ENCODE results near the gene NUP98. TPM values are rescaled to one million over a fixed set of nuclear protein-coding genes. Genes with fewer than 3 reads are reported as not detected.
A peak's percentile ranks its signal among the peaks of the same experiment; 100 is the strongest.

NUP98 gene
- total RNA-seq (2016; rRNA removed; fragmentation: Illumina TruSeq; extraction: Trizol) (85.3 and 126 TPM in 2 replicates), polyA plus RNA-seq (2011; rRNA removed) (73.6 and 76.6 TPM in 2 replicates), polyA minus RNA-seq (2011; rRNA and poly(A)+ RNA removed; ENCODE audit: low replicate concordance) (297 and 701 TPM in 2 replicates), Bru-seq, nascent RNA (percentile 82 among the genes with signal in this experiment), BruChase-seq, experiment 1, labeled RNA remaining after a 6-hour chase (percentile 88 among the genes with signal in this experiment), BruChase-seq, experiment 2, labeled RNA remaining after a 2-hour chase (percentile 87 among the genes with signal in this experiment)
- total RNA-seq (2016; cell fraction: cytosol; rRNA removed; fragmentation: Illumina TruSeq; extraction: Trizol; ENCODE audit: low read depth), result 43.1 and 51.6 TPM in 2 replicates
- total RNA-seq (2016; cell fraction: insoluble cytoplasmic fraction; rRNA removed; fragmentation: Illumina TruSeq; extraction: Trizol), result 89.3 and 123 TPM in 2 replicates
- 26.3 and 32.0 TPM in 2 replicates for total RNA-seq (2016; cell fraction: membrane; rRNA removed; fragmentation: Illumina TruSeq; extraction: Trizol)
- total RNA-seq (2016; cell fraction: nucleus; rRNA removed; fragmentation: Illumina TruSeq; extraction: Trizol), result 76.7 and 93.4 TPM in 2 replicates
- polyA plus RNA-seq (2011; cell fraction: cytosol; rRNA removed), result 69.6 and 79.5 TPM in 2 replicates
- polyA plus RNA-seq (2011; cell fraction: nucleus; rRNA removed), result 104 and 106 TPM in 2 replicates
- polyA plus RNA-seq (2012), result 30.9 and 40.3 TPM in 2 replicates
- polyA plus RNA-seq (2016; cell fraction: cytosol; fragmentation: Illumina TruSeq; extraction: Trizol; ENCODE audit: low read depth), result 3.7 and 4.0 TPM in 2 replicates
- 75.4 and 87.3 TPM in 2 replicates for polyA plus RNA-seq (2016; cell fraction: insoluble cytoplasmic fraction; fragmentation: Illumina TruSeq; extraction: Trizol; ENCODE audit: low read depth)
- 7.2 and 10.0 TPM in 2 replicates for polyA plus RNA-seq (2016; cell fraction: membrane; fragmentation: Illumina TruSeq; extraction: Trizol; ENCODE audit: low read depth)
- polyA plus RNA-seq (2016; cell fraction: nucleus; fragmentation: Illumina TruSeq; extraction: Trizol; ENCODE audit: insufficient read depth, low read depth), result 69.6 and 70.2 TPM in 2 replicates
- 83.2 and 92.9 TPM in 2 replicates for polyA minus RNA-seq (2011; cell fraction: cytosol; rRNA and poly(A)+ RNA removed)
- polyA minus RNA-seq (2011; cell fraction: nucleus; rRNA and poly(A)+ RNA removed), result 87.9 and 109 TPM in 2 replicates
- long read RNA-seq, experiment 1, partial matches to known transcripts, result 5 of 16 reads
- long read RNA-seq, experiment 1, other reads (novel, unspliced or antisense), result 6 of 16 reads
- long read RNA-seq, experiment 2, full-length matches to known transcripts, result 20 of 104 reads
- long read RNA-seq, experiment 2, partial matches to known transcripts, result 35 of 104 reads
- long read RNA-seq, experiment 2, other reads (novel, unspliced or antisense), result 49 of 104 reads

DNA sequence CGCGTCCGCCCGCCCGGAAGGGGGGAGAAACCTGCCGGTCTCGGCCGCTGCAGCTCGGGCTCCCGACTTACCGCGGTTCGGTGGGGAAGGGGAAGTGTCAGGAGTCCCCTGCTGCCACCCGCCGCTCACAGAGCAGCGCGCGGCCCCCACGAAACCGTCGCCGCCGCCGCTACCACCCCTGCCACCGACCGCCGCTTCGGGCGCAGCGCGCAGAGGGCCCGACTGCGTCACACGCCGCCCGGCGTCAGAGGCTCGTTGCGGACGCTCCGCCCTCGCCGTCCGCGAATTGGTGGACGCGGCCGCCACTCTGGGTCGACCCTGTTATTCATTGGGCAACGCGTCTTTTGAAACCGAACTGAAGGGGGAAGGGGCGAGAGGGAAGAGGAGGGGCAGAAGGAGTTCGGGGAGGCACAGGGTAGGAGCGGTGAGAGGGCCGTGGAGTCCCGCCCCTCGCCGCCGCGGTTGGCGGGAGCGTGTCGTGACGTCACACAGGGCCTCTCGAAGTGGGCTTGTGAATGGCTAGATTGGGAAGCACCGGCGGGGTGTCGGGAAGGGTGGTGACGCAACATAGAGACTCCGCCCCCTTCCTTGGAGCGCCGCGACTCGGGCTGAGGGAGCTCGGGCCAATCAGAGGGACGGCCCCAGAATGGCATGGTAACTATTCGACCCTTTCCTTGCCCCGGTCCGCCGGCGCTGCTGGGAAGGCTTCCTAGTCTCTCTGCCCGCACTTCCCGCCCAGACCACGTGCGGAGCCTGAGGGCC, at the start of gene NUP98:
Gene NUP98, minus strand, starts transcription at position 226 of the 762 bp plus-strand sequence. CDS start 15,437 bp downstream, outside the sequence.
- FAIRE-seq (peak; percentile 95), ATAC-seq (peak; percentile 92), DNase-seq (ENCODE audit: low spot score) (peak; percentile 99)
- Histone ChIP-seq H3K27ac (ENCODE audit: extremely low read length, insufficient read depth, low read length) (peak within 1 kb of the TSS; percentile 88), H3K79me2 (ENCODE audit: insufficient read depth, low read length) (peaks cover 45% of the 10 kb centered on the region), H3K4me1 (ENCODE audit: insufficient read depth, low read length) (peaks cover 39% of the 10 kb centered on the region), H2AFZ (ENCODE audit: low read length) (no peak within 1 kb of the TSS), H3K9ac (ENCODE audit: insufficient read depth, low read depth, low read length) (peak within 1 kb of the TSS; percentile 97), H3K9me3 (ENCODE audit: low read length) (no peaks in the 10 kb centered on the region), H3K4me2 (ENCODE audit: low read depth, low read length) (peak within 1 kb of the TSS; percentile 85), H3K4me3 (replicated peaks in 1 of 3; ENCODE audit: insufficient read depth in 1 of 3, low read depth in 2 of 3, low read length in 3 of 3) (peak within 1 kb of the TSS; percentile 87 to 98 (median 96)), H3K27me3 (ENCODE audit: control insufficient read depth in 1 of 2, insufficient read depth in 2 of 2, low read length in 2 of 2) (no peaks in the 10 kb centered on the region; a peak in 1 of 5 replicates), H3K36me3 (replicated peaks in 1 of 2; ENCODE audit: control insufficient read depth in 1 of 2, insufficient read depth in 2 of 2, low read length in 2 of 2) (peaks cover 2 to 12% of the 10 kb centered on the region in 2 experiments; a peak in 4 of 5 replicates), H4K20me1 (ENCODE audit: insufficient read depth, low read length) (peaks cover 18% of the 10 kb centered on the region)
- BruUV-seq (replicated peaks), result no TSS peak
- whole genome bisulfite sequencing (ENCODE audit: low lambda C conversion rate), result under 1% methylated on average over 25 of the region's 86 CpGs
- in situ Hi-C loops (cut with HindIII; ENCODE audit: extremely low pct_ligation_motif_present, low pct_unique_long_range_greater_than_20kb) (no loop called here), intact Hi-C loops (cut with micrococcal nuclease; ENCODE audit: unreplicated experiment) (no loop called here)
- ChIA-PET POLR2A (interaction anchor here (0.7 to 1.5 kb wide), 10 partner anchors 8 to 57 kb away, joined by 3 to 35 read pairs (median 4); partner anchors contain the start of genes PGAP2 and RHOG), CTCF (ENCODE audit: low intra/inter-chr PET ratio, low total read pairs) (interaction anchor here (1.3 kb wide), 1 partner anchor 10 kb away, joined by 3 read pairs; the partner anchor contains the start of gene PGAP2)
- TF ChIP-seq SKI (IDR thresholded peaks at IDR 0.05; ENCODE audit: partially characterized antibody), result no peak
- TF ChIP-seq ZNF629 (CRISPR knock-in tag; conservative IDR thresholded peaks at IDR 0.05), result peak; percentile 39; the same call in 1 of the 2 replicates
- no peak for TF ChIP-seq ZFAT (CRISPR knock-in tag; conservative IDR thresholded peaks at IDR 0.05)
- TF ChIP-seq NKX3-1 (CRISPR knock-in tag; IDR thresholded peaks at IDR 0.05), result peak; percentile 72
- TF ChIP-seq, protein P1, sequence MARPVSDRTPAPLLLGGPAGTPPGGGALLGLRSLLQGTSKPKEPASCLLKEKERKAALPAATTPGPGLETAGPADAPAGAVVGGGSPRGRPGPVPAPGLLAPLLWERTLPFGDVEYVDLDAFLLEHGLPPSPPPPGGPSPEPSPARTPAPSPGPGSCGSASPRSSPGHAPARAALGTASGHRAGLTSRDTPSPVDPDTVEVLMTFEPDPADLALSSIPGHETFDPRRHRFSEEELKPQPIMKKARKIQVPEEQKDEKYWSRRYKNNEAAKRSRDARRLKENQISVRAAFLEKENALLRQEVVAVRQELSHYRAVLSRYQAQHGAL (CRISPR knock-in tag; IDR thresholded peaks at IDR 0.05; ENCODE audit: not compliant biosample characterization), result peak; percentile 82
- TF ChIP-seq, protein P2, sequence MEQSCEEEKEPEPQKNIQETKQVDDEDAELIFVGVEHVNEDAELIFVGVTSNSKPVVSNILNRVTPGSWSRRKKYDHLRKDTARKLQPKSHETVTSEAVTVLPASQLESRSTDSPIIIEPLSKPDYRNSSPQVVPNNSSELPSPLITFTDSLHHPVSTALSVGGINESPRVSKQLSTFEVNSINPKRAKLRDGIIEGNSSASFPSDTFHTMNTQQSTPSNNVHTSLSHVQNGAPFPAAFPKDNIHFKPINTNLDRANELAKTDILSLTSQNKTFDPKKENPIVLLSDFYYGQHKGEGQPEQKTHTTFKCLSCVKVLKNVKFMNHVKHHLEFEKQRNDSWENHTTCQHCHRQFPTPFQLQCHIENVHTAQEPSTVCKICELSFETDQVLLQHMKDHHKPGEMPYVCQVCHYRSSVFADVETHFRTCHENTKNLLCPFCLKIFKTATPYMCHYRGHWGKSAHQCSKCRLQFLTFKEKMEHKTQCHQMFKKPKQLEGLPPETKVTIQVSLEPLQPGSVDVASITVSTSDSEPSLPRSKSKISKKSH (CRISPR knock-in tag; IDR thresholded peaks at IDR 0.05; ENCODE audit: borderline replicate concordance), result peak; percentile 80
- TF ChIP-seq ZNF674 (CRISPR knock-in tag; IDR thresholded peaks at IDR 0.05; ENCODE audit: low read depth), result no peak
- TF ChIP-seq GATA4 (IDR thresholded peaks at IDR 0.05; ENCODE audit: borderline replicate concordance, low read depth), result peak; percentile 66; the same call in 1 of the 2 replicates
- TF ChIP-seq, protein P3, sequence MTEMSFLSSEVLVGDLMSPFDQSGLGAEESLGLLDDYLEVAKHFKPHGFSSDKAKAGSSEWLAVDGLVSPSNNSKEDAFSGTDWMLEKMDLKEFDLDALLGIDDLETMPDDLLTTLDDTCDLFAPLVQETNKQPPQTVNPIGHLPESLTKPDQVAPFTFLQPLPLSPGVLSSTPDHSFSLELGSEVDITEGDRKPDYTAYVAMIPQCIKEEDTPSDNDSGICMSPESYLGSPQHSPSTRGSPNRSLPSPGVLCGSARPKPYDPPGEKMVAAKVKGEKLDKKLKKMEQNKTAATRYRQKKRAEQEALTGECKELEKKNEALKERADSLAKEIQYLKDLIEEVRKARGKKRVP (CRISPR knock-in tag; IDR thresholded peaks at IDR 0.05), result peak in 1 of 2 experiments; percentile 73; a peak in 1 of 4 replicates
- TF ChIP-seq, protein P4, sequence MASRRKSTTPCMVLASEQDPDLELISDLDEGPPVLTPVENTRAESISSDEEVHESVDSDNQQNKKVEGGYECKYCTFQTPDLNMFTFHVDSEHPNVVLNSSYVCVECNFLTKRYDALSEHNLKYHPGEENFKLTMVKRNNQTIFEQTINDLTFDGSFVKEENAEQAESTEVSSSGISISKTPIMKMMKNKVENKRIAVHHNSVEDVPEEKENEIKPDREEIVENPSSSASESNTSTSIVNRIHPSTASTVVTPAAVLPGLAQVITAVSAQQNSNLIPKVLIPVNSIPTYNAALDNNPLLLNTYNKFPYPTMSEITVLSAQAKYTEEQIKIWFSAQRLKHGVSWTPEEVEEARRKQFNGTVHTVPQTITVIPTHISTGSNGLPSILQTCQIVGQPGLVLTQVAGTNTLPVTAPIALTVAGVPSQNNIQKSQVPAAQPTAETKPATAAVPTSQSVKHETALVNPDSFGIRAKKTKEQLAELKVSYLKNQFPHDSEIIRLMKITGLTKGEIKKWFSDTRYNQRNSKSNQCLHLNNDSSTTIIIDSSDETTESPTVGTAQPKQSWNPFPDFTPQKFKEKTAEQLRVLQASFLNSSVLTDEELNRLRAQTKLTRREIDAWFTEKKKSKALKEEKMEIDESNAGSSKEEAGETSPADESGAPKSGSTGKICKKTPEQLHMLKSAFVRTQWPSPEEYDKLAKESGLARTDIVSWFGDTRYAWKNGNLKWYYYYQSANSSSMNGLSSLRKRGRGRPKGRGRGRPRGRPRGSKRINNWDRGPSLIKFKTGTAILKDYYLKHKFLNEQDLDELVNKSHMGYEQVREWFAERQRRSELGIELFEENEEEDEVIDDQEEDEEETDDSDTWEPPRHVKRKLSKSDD (CRISPR knock-in tag; IDR thresholded peaks at IDR 0.05; ENCODE audit: low read depth), result peak; percentile 52
